ENCODE measurements around the gene NNT.

NNT gene

GRCh38 chr5:43582082-43583005, 20.6 kb upstream of the NNT start:
- no peak for TF ChIP-seq CTCF (conservative IDR thresholded peaks at IDR 0.05; ENCODE audit: low read depth)
- POLR2A ChIA-PET (ENCODE audit: low non-redundant PET), result no interaction called here

GRCh38 chr5:43583724-43584123, 19.3 kb upstream of the NNT start:
- CTCF ChIA-PET, result no interaction called here
- no peak for TF ChIP-seq CTCF (conservative IDR thresholded peaks at IDR 0.05; ENCODE audit: low read depth)
- POLR2A ChIA-PET (ENCODE audit: low non-redundant PET), result no interaction called here
- no peak for DNase-seq (ENCODE audit: low spot score)
- no peak overlapping the region for H3K27ac ChIP-seq

More at GRCh38 chr5:43582082-43583005, 20.6 kb upstream of the NNT start:
- CTCF ChIA-PET, result interaction anchor here (0.6 kb wide), 1 partner anchor 471 kb away, joined by 8 read pairs; no protein-coding TSS in a partner anchor
- H3K27ac ChIP-seq, result no peak overlapping the region
- no peak for DNase-seq (ENCODE audit: low spot score)

- no peak for TF ChIP-seq CTCF (conservative IDR thresholded peaks at IDR 0.05; ENCODE audit: low read depth)
- H3K27ac ChIP-seq, result no peak overlapping the region
- no peak for DNase-seq (ENCODE audit: low spot score)
- ChIA-PET POLR2A (ENCODE audit: low non-redundant PET) (no interaction called here), CTCF (no interaction called here)
Observed at GRCh38 chr5:43584166-43584699, 18.7 kb upstream of the NNT start.

- no peak for TF ChIP-seq CTCF (conservative IDR thresholded peaks at IDR 0.05; ENCODE audit: low read depth)
- CTCF ChIA-PET, result interaction anchor here (0.6 kb wide), 1 partner anchor 64 kb away, joined by 4 read pairs; no protein-coding TSS in a partner anchor
- no peak overlapping the region for H3K27ac ChIP-seq
- DNase-seq (ENCODE audit: low spot score), result no peak
- POLR2A ChIA-PET (ENCODE audit: low non-redundant PET), result no interaction called here
Observed at GRCh38 chr5:43588842-43589241, 14.1 kb upstream of the NNT start.

GRCh38 chr5:43589310-43589709, 13.7 kb upstream of the NNT start:
- CTCF ChIA-PET, result interaction anchor here (0.6 kb wide), 1 partner anchor 63 kb away, joined by 4 read pairs; no protein-coding TSS in a partner anchor
- POLR2A ChIA-PET (ENCODE audit: low non-redundant PET), result no interaction called here
- no peak for DNase-seq (ENCODE audit: low spot score)
- TF ChIP-seq CTCF (conservative IDR thresholded peaks at IDR 0.05; ENCODE audit: low read depth), result no peak
- H3K27ac ChIP-seq, result no peak overlapping the region

GRCh38 chr5:43590700-43591099, 12.3 kb upstream of the NNT start:
- POLR2A ChIA-PET (ENCODE audit: low non-redundant PET), result no interaction called here
- DNase-seq (ENCODE audit: low spot score), result no peak
- no peak for TF ChIP-seq CTCF (conservative IDR thresholded peaks at IDR 0.05; ENCODE audit: low read depth)
- CTCF ChIA-PET, result interaction anchor here (0.6 to 0.7 kb wide), 2 partner anchors 121 to 191 kb away, joined by 3 to 7 read pairs; no protein-coding TSS in a partner anchor
- no peak overlapping the region for H3K27ac ChIP-seq

All from RWPE1 (cell line).